ENCODE data around the gene PTPRZ1. TPM values are rescaled to one million over a fixed set of nuclear protein-coding genes. Genes with fewer than 3 reads are reported as not detected.

Gene PTPRZ1
- total RNA-seq, 1 donor from 2014 or later = 4.7 TPM

GRCh38 chr7:121887634-121888033 is 14.7 kb downstream of the PTPRZ1 start:
- H3K9ac ChIP-seq (ENCODE audit: low read depth in 1 of 3, low read length in 3 of 3) = no peak overlapping the region
- no peak overlapping the region for H3K27ac ChIP-seq (ENCODE audit: low read depth, low read length)
- no peaks in the 10 kb centered on the region for H3K4me1 ChIP-seq (ENCODE audit: control insufficient read depth in 3 of 3, insufficient read depth in 3 of 3, low read length in 3 of 3)
- H3K36me3 ChIP-seq (ENCODE audit: control insufficient read depth in 3 of 3, insufficient read depth in 3 of 3, low read length in 3 of 3) = no peaks in the 10 kb centered on the region
- H3K4me3 ChIP-seq (ENCODE audit: low read length in 3 of 3) = no peak overlapping the region
- H3K27me3 ChIP-seq (ENCODE audit: control insufficient read depth in 3 of 3, insufficient read depth in 3 of 3, low read length in 3 of 3) = no peaks in the 10 kb centered on the region
- H3K9me3 ChIP-seq (ENCODE audit: control insufficient read depth in 3 of 3, low read length in 3 of 3) = no peaks in the 10 kb centered on the region

GRCh38 chr7:121890833-121891232 is 17.9 kb downstream of the PTPRZ1 start:
- no peaks in the 10 kb centered on the region for H3K9me3 ChIP-seq (ENCODE audit: control insufficient read depth in 3 of 3, low read length in 3 of 3)
- H3K27me3 ChIP-seq (ENCODE audit: control insufficient read depth in 3 of 3, insufficient read depth in 3 of 3, low read length in 3 of 3) = no peaks in the 10 kb centered on the region
- H3K4me1 ChIP-seq (ENCODE audit: control insufficient read depth in 3 of 3, insufficient read depth in 3 of 3, low read length in 3 of 3) = no peaks in the 10 kb centered on the region
- no peak overlapping the region for H3K27ac ChIP-seq (ENCODE audit: low read depth, low read length)
- no peak overlapping the region for H3K9ac ChIP-seq (ENCODE audit: low read depth in 1 of 3, low read length in 3 of 3)
- no peak overlapping the region for H3K4me3 ChIP-seq (ENCODE audit: low read length in 3 of 3)
- no peaks in the 10 kb centered on the region for H3K36me3 ChIP-seq (ENCODE audit: control insufficient read depth in 3 of 3, insufficient read depth in 3 of 3, low read length in 3 of 3)

GRCh38 chr7:121891731-121892130 is 18.8 kb downstream of the PTPRZ1 start:
- Histone ChIP-seq H3K9me3 (ENCODE audit: control insufficient read depth in 3 of 3, low read length in 3 of 3) (no peaks in the 10 kb centered on the region), H3K27ac (ENCODE audit: low read depth, low read length) (no peak overlapping the region), H3K27me3 (ENCODE audit: control insufficient read depth in 3 of 3, insufficient read depth in 3 of 3, low read length in 3 of 3) (no peaks in the 10 kb centered on the region), H3K9ac (ENCODE audit: low read depth in 1 of 3, low read length in 3 of 3) (no peak overlapping the region), H3K4me1 (ENCODE audit: control insufficient read depth in 3 of 3, insufficient read depth in 3 of 3, low read length in 3 of 3) (no peaks in the 10 kb centered on the region), H3K4me3 (ENCODE audit: low read length in 3 of 3) (no peak overlapping the region), H3K36me3 (ENCODE audit: control insufficient read depth in 3 of 3, insufficient read depth in 3 of 3, low read length in 3 of 3) (no peaks in the 10 kb centered on the region)

GRCh38 chr7:121901026-121901425 is 28.1 kb downstream of the PTPRZ1 start:
- Histone ChIP-seq H3K9ac (ENCODE audit: low read depth in 1 of 3, low read length in 3 of 3) (no peak overlapping the region), H3K36me3 (ENCODE audit: control insufficient read depth in 3 of 3, insufficient read depth in 3 of 3, low read length in 3 of 3) (no peaks in the 10 kb centered on the region), H3K9me3 (ENCODE audit: control insufficient read depth in 3 of 3, low read length in 3 of 3) (no peaks in the 10 kb centered on the region), H3K4me3 (ENCODE audit: low read length in 3 of 3) (no peak overlapping the region), H3K27ac (ENCODE audit: low read depth, low read length) (no peak overlapping the region), H3K27me3 (ENCODE audit: control insufficient read depth in 3 of 3, insufficient read depth in 3 of 3, low read length in 3 of 3) (no peaks in the 10 kb centered on the region), H3K4me1 (ENCODE audit: control insufficient read depth in 3 of 3, insufficient read depth in 3 of 3, low read length in 3 of 3) (no peaks in the 10 kb centered on the region)

- Histone ChIP-seq H3K27ac (ENCODE audit: low read depth, low read length) (no peak overlapping the region), H3K4me3 (ENCODE audit: low read length in 3 of 3) (no peak overlapping the region), H3K9ac (ENCODE audit: low read depth in 1 of 3, low read length in 3 of 3) (no peak overlapping the region), H3K36me3 (ENCODE audit: control insufficient read depth in 3 of 3, insufficient read depth in 3 of 3, low read length in 3 of 3) (no peaks in the 10 kb centered on the region), H3K4me1 (ENCODE audit: control insufficient read depth in 3 of 3, insufficient read depth in 3 of 3, low read length in 3 of 3) (no peaks in the 10 kb centered on the region), H3K9me3 (ENCODE audit: control insufficient read depth in 3 of 3, low read length in 3 of 3) (no peaks in the 10 kb centered on the region), H3K27me3 (ENCODE audit: control insufficient read depth in 3 of 3, insufficient read depth in 3 of 3, low read length in 3 of 3) (no peaks in the 10 kb centered on the region)
Observed at GRCh38 chr7:121904120-121904519, 31.2 kb downstream of the PTPRZ1 start.

- Histone ChIP-seq H3K27me3 (ENCODE audit: control insufficient read depth in 3 of 3, insufficient read depth in 3 of 3, low read length in 3 of 3) (no peaks in the 10 kb centered on the region), H3K36me3 (ENCODE audit: control insufficient read depth in 3 of 3, insufficient read depth in 3 of 3, low read length in 3 of 3) (no peaks in the 10 kb centered on the region), H3K9me3 (ENCODE audit: control insufficient read depth in 3 of 3, low read length in 3 of 3) (no peaks in the 10 kb centered on the region), H3K27ac (ENCODE audit: low read depth, low read length) (no peak overlapping the region), H3K4me3 (ENCODE audit: low read length in 3 of 3) (no peak overlapping the region), H3K4me1 (ENCODE audit: control insufficient read depth in 3 of 3, insufficient read depth in 3 of 3, low read length in 3 of 3) (no peaks in the 10 kb centered on the region), H3K9ac (ENCODE audit: low read depth in 1 of 3, low read length in 3 of 3) (no peak overlapping the region)
Observed at GRCh38 chr7:121908042-121908441, 35.1 kb downstream of the PTPRZ1 start.

- H3K4me3 ChIP-seq (ENCODE audit: low read length in 3 of 3) = no peak overlapping the region
- H3K27ac ChIP-seq (ENCODE audit: low read depth, low read length) = no peak overlapping the region
- H3K4me1 ChIP-seq (ENCODE audit: control insufficient read depth in 3 of 3, insufficient read depth in 3 of 3, low read length in 3 of 3) = no peaks in the 10 kb centered on the region
- H3K27me3 ChIP-seq (ENCODE audit: control insufficient read depth in 3 of 3, insufficient read depth in 3 of 3, low read length in 3 of 3) = no peaks in the 10 kb centered on the region
- H3K9ac ChIP-seq (ENCODE audit: low read depth in 1 of 3, low read length in 3 of 3) = no peak overlapping the region
- H3K9me3 ChIP-seq (ENCODE audit: control insufficient read depth in 3 of 3, low read length in 3 of 3) = no peaks in the 10 kb centered on the region
- H3K36me3 ChIP-seq (ENCODE audit: control insufficient read depth in 3 of 3, insufficient read depth in 3 of 3, low read length in 3 of 3) = no peaks in the 10 kb centered on the region
Observed at GRCh38 chr7:121909716-121910345, 36.9 kb downstream of the PTPRZ1 start.

- Histone ChIP-seq H3K9ac (ENCODE audit: low read depth in 1 of 3, low read length in 3 of 3) (no peak overlapping the region), H3K4me3 (ENCODE audit: low read length in 3 of 3) (no peak overlapping the region), H3K9me3 (ENCODE audit: control insufficient read depth in 3 of 3, low read length in 3 of 3) (no peaks in the 10 kb centered on the region), H3K36me3 (ENCODE audit: control insufficient read depth in 3 of 3, insufficient read depth in 3 of 3, low read length in 3 of 3) (no peaks in the 10 kb centered on the region), H3K4me1 (ENCODE audit: control insufficient read depth in 3 of 3, insufficient read depth in 3 of 3, low read length in 3 of 3) (no peaks in the 10 kb centered on the region), H3K27ac (ENCODE audit: low read depth, low read length) (no peak overlapping the region), H3K27me3 (ENCODE audit: control insufficient read depth in 3 of 3, insufficient read depth in 3 of 3, low read length in 3 of 3) (no peaks in the 10 kb centered on the region)
Observed at GRCh38 chr7:121913947-121914675, 41.1 kb downstream of the PTPRZ1 start.

- no peak overlapping the region for H3K9ac ChIP-seq (ENCODE audit: low read depth in 1 of 3, low read length in 3 of 3)
- no peaks in the 10 kb centered on the region for H3K27me3 ChIP-seq (ENCODE audit: control insufficient read depth in 3 of 3, insufficient read depth in 3 of 3, low read length in 3 of 3)
- H3K27ac ChIP-seq (ENCODE audit: low read depth, low read length) = no peak overlapping the region
- no peak overlapping the region for H3K4me3 ChIP-seq (ENCODE audit: low read length in 3 of 3)
- no peaks in the 10 kb centered on the region for H3K9me3 ChIP-seq (ENCODE audit: control insufficient read depth in 3 of 3, low read length in 3 of 3)
- H3K4me1 ChIP-seq (ENCODE audit: control insufficient read depth in 3 of 3, insufficient read depth in 3 of 3, low read length in 3 of 3) = no peaks in the 10 kb centered on the region
- no peaks in the 10 kb centered on the region for H3K36me3 ChIP-seq (ENCODE audit: control insufficient read depth in 3 of 3, insufficient read depth in 3 of 3, low read length in 3 of 3)
Observed at GRCh38 chr7:121914676-121915279, 41.8 kb downstream of the PTPRZ1 start.

GRCh38 chr7:121916211-121916610 is 43.2 kb downstream of the PTPRZ1 start:
- H3K27me3 ChIP-seq (ENCODE audit: control insufficient read depth in 3 of 3, insufficient read depth in 3 of 3, low read length in 3 of 3) = no peaks in the 10 kb centered on the region
- H3K36me3 ChIP-seq (ENCODE audit: control insufficient read depth in 3 of 3, insufficient read depth in 3 of 3, low read length in 3 of 3) = no peaks in the 10 kb centered on the region
- no peaks in the 10 kb centered on the region for H3K9me3 ChIP-seq (ENCODE audit: control insufficient read depth in 3 of 3, low read length in 3 of 3)
- no peak overlapping the region for H3K4me3 ChIP-seq (ENCODE audit: low read length in 3 of 3)
- H3K27ac ChIP-seq (ENCODE audit: low read depth, low read length) = no peak overlapping the region
- no peaks in the 10 kb centered on the region for H3K4me1 ChIP-seq (ENCODE audit: control insufficient read depth in 3 of 3, insufficient read depth in 3 of 3, low read length in 3 of 3)
- no peak overlapping the region for H3K9ac ChIP-seq (ENCODE audit: low read depth in 1 of 3, low read length in 3 of 3)

Data from skeletal muscle tissue (tissue), 4 donors.